Measurements from ENCODE around the gene FZR1.

FZR1 gene

GRCh38 chr19:3465552-3465951 lies 40.6 kb upstream of the FZR1 start:
- H3K4me2 ChIP-seq (ENCODE audit: insufficient read depth, low read length), result no peak overlapping the region
- no peak for ATAC-seq (ENCODE audit: insufficient read depth, low read depth)

DNA sequence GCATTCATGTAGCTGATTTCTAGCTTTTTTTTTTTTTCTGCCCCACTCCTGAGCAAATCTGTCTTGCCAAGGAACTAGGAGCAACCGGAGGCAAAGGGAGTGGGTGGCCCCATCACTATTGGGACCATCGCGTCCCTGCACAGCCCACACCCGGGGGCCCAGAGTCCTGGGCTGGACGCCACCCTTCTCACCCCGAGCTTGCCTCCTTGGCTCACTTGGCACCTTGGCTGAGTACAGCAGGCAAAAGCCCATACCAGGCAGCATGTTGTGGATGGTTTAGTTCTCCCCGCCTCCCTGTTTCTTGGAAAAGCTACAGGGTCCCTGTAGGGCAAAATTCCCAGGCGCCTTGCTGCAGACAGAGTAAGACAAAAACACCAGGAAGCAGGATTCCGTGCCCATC lies 39.5 kb upstream of the FZR1 start:
- DNase-seq (no peak), ATAC-seq (ENCODE audit: insufficient read depth, low read depth) (no peak)
- Histone ChIP-seq H3K4me1 (ENCODE audit: insufficient read depth, low read length) (no peaks in the 10 kb centered on the region), H3K4me2 (ENCODE audit: insufficient read depth, low read length) (no peak overlapping the region), H3K27me3 (ENCODE audit: insufficient read depth, low read length, poor library complexity) (no peaks in the 10 kb centered on the region), H3K79me2 (ENCODE audit: insufficient read depth, low read length) (no peaks in the 10 kb centered on the region), H3K36me3 (ENCODE audit: insufficient read depth, low read length) (peaks cover 8% of the 10 kb centered on the region), H3K9ac (ENCODE audit: low read depth, low read length) (no peak overlapping the region), H3K27ac (ENCODE audit: low read length) (no peak overlapping the region), H4K20me1 (ENCODE audit: insufficient read depth, low read length) (0 out of 2 replicates have a peak, but pooled peaks cover 5% of the 10 kb centered on the region), H2AFZ (ENCODE audit: low read depth, low read length) (no peak overlapping the region), H3K9me3 (ENCODE audit: insufficient read depth, low read length, severe bottlenecking) (peaks cover 4% of the 10 kb centered on the region), H3K4me3 (ENCODE audit: low read depth in 1 of 2, low read length in 2 of 2) (no peak overlapping the region)
- no peak for TF ChIP-seq EZH2 (IDR thresholded peaks at IDR 0.05; ENCODE audit: borderline replicate concordance, low read depth, low read length, severe bottlenecking)
- TF ChIP-seq, protein P1, sequence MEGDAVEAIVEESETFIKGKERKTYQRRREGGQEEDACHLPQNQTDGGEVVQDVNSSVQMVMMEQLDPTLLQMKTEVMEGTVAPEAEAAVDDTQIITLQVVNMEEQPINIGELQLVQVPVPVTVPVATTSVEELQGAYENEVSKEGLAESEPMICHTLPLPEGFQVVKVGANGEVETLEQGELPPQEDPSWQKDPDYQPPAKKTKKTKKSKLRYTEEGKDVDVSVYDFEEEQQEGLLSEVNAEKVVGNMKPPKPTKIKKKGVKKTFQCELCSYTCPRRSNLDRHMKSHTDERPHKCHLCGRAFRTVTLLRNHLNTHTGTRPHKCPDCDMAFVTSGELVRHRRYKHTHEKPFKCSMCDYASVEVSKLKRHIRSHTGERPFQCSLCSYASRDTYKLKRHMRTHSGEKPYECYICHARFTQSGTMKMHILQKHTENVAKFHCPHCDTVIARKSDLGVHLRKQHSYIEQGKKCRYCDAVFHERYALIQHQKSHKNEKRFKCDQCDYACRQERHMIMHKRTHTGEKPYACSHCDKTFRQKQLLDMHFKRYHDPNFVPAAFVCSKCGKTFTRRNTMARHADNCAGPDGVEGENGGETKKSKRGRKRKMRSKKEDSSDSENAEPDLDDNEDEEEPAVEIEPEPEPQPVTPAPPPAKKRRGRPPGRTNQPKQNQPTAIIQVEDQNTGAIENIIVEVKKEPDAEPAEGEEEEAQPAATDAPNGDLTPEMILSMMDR (IDR thresholded peaks at IDR 0.05; ENCODE audit: borderline replicate concordance, extremely low read depth, low read length, poor library complexity, severe bottlenecking), result no peak

More at GRCh38 chr19:3465552-3465951, 40.6 kb upstream of the FZR1 start:
- Histone ChIP-seq H2AFZ (ENCODE audit: low read depth, low read length) (no peak overlapping the region), H3K4me3 (ENCODE audit: low read depth in 1 of 2, low read length in 2 of 2) (no peak overlapping the region), H3K4me1 (ENCODE audit: insufficient read depth, low read length) (no peaks in the 10 kb centered on the region), H3K27ac (ENCODE audit: low read length) (no peak overlapping the region), H3K9me3 (ENCODE audit: insufficient read depth, low read length, severe bottlenecking) (peaks cover 4% of the 10 kb centered on the region), H3K9ac (ENCODE audit: low read depth, low read length) (no peak overlapping the region), H3K36me3 (ENCODE audit: insufficient read depth, low read length) (peaks cover 8% of the 10 kb centered on the region), H3K79me2 (ENCODE audit: insufficient read depth, low read length) (no peaks in the 10 kb centered on the region), H4K20me1 (ENCODE audit: insufficient read depth, low read length) (0 out of 2 replicates have a peak, but pooled peaks cover 5% of the 10 kb centered on the region), H3K27me3 (ENCODE audit: insufficient read depth, low read length, poor library complexity) (no peaks in the 10 kb centered on the region)
- no peak for DNase-seq
- no peak for TF ChIP-seq EZH2 (IDR thresholded peaks at IDR 0.05; ENCODE audit: borderline replicate concordance, low read depth, low read length, severe bottlenecking)
- TF ChIP-seq, protein P1 (IDR thresholded peaks at IDR 0.05; ENCODE audit: borderline replicate concordance, extremely low read depth, low read length, poor library complexity, severe bottlenecking), result no peak

GRCh38 chr19:3467437-3468198 lies 38.5 kb upstream of the FZR1 start:
- H3K79me2 ChIP-seq (ENCODE audit: insufficient read depth, low read length), result no peaks in the 10 kb centered on the region
- H2AFZ ChIP-seq (ENCODE audit: low read depth, low read length), result no peak overlapping the region
- H3K27me3 ChIP-seq (ENCODE audit: insufficient read depth, low read length, poor library complexity), result no peaks in the 10 kb centered on the region
- peaks cover 4% of the 10 kb centered on the region for H3K9me3 ChIP-seq (ENCODE audit: insufficient read depth, low read length, severe bottlenecking)
- peaks cover 5% of the 10 kb centered on the region for H3K36me3 ChIP-seq (ENCODE audit: insufficient read depth, low read length)
- 0 out of 2 replicates have a peak, but pooled peaks cover 5% of the 10 kb centered on the region for H4K20me1 ChIP-seq (ENCODE audit: insufficient read depth, low read length)
- ATAC-seq (ENCODE audit: insufficient read depth, low read depth), result no peak
- no peak overlapping the region for H3K27ac ChIP-seq (ENCODE audit: low read length)
- no peak for TF ChIP-seq EZH2 (IDR thresholded peaks at IDR 0.05; ENCODE audit: borderline replicate concordance, low read depth, low read length, severe bottlenecking)
- TF ChIP-seq, protein P1 (IDR thresholded peaks at IDR 0.05; ENCODE audit: borderline replicate concordance, extremely low read depth, low read length, poor library complexity, severe bottlenecking), result no peak
- no peak for DNase-seq
- no peak overlapping the region for H3K4me2 ChIP-seq (ENCODE audit: insufficient read depth, low read length)
- H3K4me3 ChIP-seq (ENCODE audit: low read depth in 1 of 2, low read length in 2 of 2), result no peak overlapping the region
- H3K9ac ChIP-seq (ENCODE audit: low read depth, low read length), result no peak overlapping the region
- H3K4me1 ChIP-seq (ENCODE audit: insufficient read depth, low read length), result no peaks in the 10 kb centered on the region

All from DND-41 (cell line).